GM12872 (cell line): ENCODE results near the gene HS3ST1.

Experiments used
- TF ChIP-seq, protein P1 (sequence below): IDR thresholded peaks from 3 replicates; pipeline ENCODE4 v1.5.1; 2011; ENCODE audit warnings: low read depth, mild to moderate bottlenecking, low read length, moderate library complexity; ENCODE audit not compliant: insufficient read depth

HS3ST1 gene

DNA sequence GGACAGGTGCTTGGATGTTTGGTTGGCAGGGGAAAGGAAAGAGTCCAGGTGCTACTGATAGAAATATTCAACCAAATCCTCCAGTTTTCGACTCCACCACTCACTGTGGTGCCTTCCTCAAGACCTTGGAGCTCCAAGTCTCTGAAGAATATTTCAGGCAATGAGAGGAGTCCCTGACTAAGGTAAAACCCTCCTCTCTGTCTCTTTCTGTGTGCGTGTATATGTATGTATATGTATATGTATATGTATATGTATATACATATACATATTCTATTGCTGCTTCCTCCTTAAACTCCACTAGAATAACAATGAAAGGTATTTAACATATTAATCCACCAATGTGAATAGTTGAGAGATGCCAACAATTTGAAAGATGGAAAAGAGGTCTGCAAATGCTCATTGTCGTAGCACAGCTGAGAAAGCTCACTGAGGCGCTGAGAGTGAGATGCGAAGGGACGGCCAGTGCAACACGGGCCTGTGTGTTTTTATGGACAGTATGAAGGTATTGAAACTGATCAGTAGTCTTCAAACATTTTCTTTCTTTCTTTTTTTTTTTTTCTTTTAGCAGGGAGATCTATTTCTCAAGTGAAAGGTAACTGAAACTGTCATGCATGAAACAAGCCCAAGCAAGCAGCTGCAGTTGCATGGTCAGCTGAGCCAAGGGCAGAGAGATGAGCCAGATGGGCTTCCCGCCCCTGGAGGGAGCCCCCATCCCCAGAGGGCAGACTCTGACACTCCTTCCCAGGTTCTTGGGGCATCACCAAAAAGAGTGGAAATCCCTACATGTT, 41.1 kb upstream of the HS3ST1 start:
- TF ChIP-seq, protein P1, sequence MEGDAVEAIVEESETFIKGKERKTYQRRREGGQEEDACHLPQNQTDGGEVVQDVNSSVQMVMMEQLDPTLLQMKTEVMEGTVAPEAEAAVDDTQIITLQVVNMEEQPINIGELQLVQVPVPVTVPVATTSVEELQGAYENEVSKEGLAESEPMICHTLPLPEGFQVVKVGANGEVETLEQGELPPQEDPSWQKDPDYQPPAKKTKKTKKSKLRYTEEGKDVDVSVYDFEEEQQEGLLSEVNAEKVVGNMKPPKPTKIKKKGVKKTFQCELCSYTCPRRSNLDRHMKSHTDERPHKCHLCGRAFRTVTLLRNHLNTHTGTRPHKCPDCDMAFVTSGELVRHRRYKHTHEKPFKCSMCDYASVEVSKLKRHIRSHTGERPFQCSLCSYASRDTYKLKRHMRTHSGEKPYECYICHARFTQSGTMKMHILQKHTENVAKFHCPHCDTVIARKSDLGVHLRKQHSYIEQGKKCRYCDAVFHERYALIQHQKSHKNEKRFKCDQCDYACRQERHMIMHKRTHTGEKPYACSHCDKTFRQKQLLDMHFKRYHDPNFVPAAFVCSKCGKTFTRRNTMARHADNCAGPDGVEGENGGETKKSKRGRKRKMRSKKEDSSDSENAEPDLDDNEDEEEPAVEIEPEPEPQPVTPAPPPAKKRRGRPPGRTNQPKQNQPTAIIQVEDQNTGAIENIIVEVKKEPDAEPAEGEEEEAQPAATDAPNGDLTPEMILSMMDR = no peak

DNA sequence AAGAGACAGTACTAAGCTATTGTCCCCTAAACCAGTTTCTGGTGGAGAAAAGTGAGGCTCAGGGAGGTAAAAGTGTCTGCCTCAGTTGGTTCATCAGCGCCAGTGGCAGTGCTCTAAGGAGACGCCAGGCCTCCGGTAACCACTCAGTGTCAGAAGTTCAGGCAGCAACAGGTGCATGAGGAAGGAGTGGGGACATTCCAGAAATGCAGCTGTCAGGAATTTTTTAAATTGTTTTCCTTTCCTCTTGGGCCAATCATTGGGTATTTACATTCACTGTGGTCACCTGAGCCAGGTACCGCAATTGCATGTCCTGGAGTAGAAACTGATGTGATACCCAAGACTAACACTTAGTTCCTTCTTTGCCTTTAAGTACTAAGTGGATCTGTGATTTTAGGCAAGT, 40.2 kb upstream of the HS3ST1 start:
- TF ChIP-seq, protein P1 = no peak

GRCh38 chr4:11467931-11468330, 39.2 kb upstream of the HS3ST1 start:
- TF ChIP-seq, protein P1 = no peak

DNA sequence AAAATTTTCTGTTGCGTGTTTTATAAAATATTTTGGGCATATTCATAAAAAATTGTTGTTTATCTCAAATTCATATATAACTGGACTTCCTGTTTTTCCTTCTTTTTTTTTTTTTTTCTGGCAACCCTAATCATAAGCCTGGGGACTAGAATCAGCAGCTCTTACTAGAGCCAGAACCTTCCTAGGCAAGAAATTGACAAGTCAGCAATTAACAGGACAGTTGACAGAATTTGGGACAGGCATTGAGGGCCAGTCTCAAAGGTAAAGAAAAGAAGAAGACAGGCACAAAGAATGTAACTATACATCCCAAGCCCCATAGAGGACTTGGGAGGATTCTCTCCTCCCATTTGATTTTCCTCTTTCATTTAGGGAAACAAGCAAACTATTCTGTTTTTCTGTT, 35.0 kb upstream of the HS3ST1 start:
- TF ChIP-seq, protein P1 = no peak

DNA sequence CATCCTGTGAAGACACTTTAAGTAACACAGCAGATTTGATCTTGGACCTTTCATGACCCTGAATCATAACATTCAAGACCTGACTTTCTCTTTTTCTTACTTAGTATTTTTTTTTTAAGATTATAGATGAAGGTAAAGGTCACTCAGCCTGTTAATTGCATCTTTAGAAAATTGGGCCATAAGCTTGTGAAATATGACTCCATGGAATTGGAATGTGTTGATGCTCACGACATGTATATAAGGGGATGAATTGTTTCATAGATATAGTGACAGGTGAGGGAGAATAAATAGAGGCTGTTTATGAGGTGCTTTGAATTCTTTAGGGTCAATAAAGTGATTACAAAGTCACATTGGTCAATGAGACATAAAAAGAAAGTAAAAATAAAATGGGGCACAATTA, 27.7 kb upstream of the HS3ST1 start:
- TF ChIP-seq, protein P1 = no peak

DNA sequence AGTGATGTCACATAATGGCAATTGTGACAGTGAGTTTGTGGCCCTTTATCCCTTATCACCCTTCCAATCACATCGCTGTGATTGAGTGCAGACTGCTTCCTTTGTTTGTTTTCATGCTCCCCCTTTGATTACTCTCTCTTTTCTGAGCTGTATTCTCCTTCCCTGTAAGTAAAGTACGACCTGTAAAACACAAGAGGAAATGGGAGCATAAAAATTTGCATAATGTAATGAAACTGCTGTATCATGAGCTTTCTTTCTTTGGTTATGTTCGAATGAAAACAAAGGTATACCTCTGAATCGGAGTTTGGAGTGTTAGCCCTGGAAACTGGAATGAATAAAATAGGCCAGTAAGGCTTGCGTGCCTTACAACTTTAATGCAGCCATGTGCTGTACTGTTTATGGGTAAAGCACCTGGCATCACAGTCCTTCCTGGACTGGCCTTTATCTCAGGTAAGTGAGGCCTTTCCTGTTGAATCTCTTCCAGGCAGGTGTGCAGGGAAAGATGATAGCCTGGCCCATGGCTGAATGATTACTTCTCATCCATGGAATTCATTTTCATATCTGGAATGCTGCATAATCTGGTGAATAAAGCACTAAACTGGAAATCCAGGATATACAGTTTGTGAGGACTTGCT, 26.6 kb upstream of the HS3ST1 start:
- TF ChIP-seq, protein P1 = no peak

DNA sequence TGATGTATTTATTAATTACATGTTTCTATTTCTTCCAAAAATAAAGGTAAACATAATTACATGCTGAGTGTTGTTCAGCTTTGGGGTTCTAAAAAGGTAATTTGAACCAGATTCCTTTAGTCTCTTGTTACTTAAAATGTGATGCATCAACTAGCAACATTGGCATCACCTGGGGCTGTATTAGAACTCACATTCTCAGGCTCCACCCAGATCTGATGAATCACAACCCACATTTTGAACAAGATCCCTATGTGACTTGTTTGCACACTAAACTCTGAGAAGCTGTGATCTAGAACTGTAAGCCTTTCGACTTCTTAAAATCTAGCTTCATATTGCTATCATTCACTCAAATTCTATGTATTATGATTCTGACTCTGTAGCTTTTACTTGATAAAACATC, 23.0 kb upstream of the HS3ST1 start:
- TF ChIP-seq, protein P1 = no peak
